Measurements from ENCODE around the gene CCT8. TPM values are rescaled to one million over a fixed set of nuclear protein-coding genes. Genes with fewer than 3 reads are reported as not detected.
A peak's percentile ranks its signal among the peaks of the same experiment; 100 is the strongest.

CCT8 gene
- total and polyA plus RNA-seq, 9 of the 15 experiments (the other 6 are each of a cell fraction or from before 2014, with no cell fraction given): 451 to 1,153 (median 677) TPM

- ChIA-PET POLR2A (interaction anchor here (0.6 to 1.6 kb wide), 4 partner anchors 26 to 296 kb away, joined by 3 to 4 read pairs (median 4); partner anchors contain the start of gene LTN1), CTCF (ENCODE audit: low intra/inter-chr PET ratio) (no interaction called here)
- Histone ChIP-seq H3K36me3 (ENCODE audit: control insufficient read depth, insufficient read depth, low read length) (peaks cover 92% of the 10 kb centered on the region), H3K9me1 (ENCODE audit: control insufficient read depth, insufficient read depth, low read length) (no peaks in the 10 kb centered on the region), H3K4me3 (no peak overlapping the region), H3K4me2 (ENCODE audit: insufficient read depth, low read length) (no peak overlapping the region), H3K9me3 (replicated peaks; ENCODE audit: control insufficient read depth, insufficient read depth, low read depth, low read length) (no peaks in the 10 kb centered on the region), H4K20me1 (replicated peaks; ENCODE audit: control insufficient read depth, insufficient read depth, low read length) (no peaks in the 10 kb centered on the region), H3K27me3 (ENCODE audit: control insufficient read depth in 2 of 2, insufficient read depth in 2 of 2, low read length in 2 of 2) (no peaks in the 10 kb centered on the region), H3K4me1 (replicated peaks in 1 of 2; ENCODE audit: control insufficient read depth in 2 of 2, insufficient read depth in 2 of 2, low read length in 2 of 2) (no peaks in the 10 kb centered on the region), H3K27ac (ENCODE audit: extremely low read depth, low read depth, low read length) (no peak overlapping the region), H3K9ac (ENCODE audit: insufficient read depth in 1 of 2, low read depth in 2 of 2, low read length in 2 of 2) (no peak overlapping the region), H2AFZ (ENCODE audit: low read depth, low read length) (no peak overlapping the region), H3K79me2 (ENCODE audit: control insufficient read depth, insufficient read depth, low read length) (no peaks in the 10 kb centered on the region)
- no TSS peak for BruUV-seq (replicated peaks)
- intact Hi-C loops (cut with micrococcal nuclease): no loop called here
- ATAC-seq (peak; percentile 6), FAIRE-seq (no peak), DNase-seq (ENCODE audit: extremely low read depth in 1 of 4, low spot score in 3 of 4) (no peak)
- in situ Hi-C loops (cut with MboI): no loop called here
- no peak for TF ChIP-seq ID3 (CRISPR knock-in tag; IDR thresholded peaks at IDR 0.05)
- TF ChIP-seq ID3 (tag; IDR thresholded peaks at IDR 0.05): no peak
- no peak for TF ChIP-seq DPF2 (IDR thresholded peaks at IDR 0.05)
- no peak for TF ChIP-seq DMBX1 (CRISPR knock-in tag; IDR thresholded peaks at IDR 0.05; ENCODE audit: borderline replicate concordance)
- no peak for TF ChIP-seq FOXA1 (IDR thresholded peaks at IDR 0.05; ENCODE audit: borderline replicate concordance)
- TF ChIP-seq POLR2AphosphoS2 (IDR thresholded peaks at IDR 0.05; ENCODE audit: low read length): no peak
- no peak for TF ChIP-seq ATF1 (CRISPR knock-in tag; IDR thresholded peaks at IDR 0.05)
- no peak for TF ChIP-seq ATF1 (tag; IDR thresholded peaks at IDR 0.05)
- WGBS (ENCODE audit: insufficient coverage, low coverage, missing lambda C conversion rate): 90% methylated on average over 5 of the region's 5 CpGs
Observed at GRCh38 chr21:29053011-29053553, 20.4 kb downstream of the CCT8 start.

Data from K562 (cell line).